ENCODE results near the gene MAGI3. TPM values are rescaled to one million over a fixed set of nuclear protein-coding genes. Genes with fewer than 3 reads are reported as not detected.
"Not testable (repeated sequence)": the region's sequence is repeated elsewhere in the genome, so short reads cannot be mapped to it uniquely, and the experiment has no call there.

MAGI3 gene
- total RNA-seq, 1 donor from 2014 or later, result 9.2 TPM

DNA sequence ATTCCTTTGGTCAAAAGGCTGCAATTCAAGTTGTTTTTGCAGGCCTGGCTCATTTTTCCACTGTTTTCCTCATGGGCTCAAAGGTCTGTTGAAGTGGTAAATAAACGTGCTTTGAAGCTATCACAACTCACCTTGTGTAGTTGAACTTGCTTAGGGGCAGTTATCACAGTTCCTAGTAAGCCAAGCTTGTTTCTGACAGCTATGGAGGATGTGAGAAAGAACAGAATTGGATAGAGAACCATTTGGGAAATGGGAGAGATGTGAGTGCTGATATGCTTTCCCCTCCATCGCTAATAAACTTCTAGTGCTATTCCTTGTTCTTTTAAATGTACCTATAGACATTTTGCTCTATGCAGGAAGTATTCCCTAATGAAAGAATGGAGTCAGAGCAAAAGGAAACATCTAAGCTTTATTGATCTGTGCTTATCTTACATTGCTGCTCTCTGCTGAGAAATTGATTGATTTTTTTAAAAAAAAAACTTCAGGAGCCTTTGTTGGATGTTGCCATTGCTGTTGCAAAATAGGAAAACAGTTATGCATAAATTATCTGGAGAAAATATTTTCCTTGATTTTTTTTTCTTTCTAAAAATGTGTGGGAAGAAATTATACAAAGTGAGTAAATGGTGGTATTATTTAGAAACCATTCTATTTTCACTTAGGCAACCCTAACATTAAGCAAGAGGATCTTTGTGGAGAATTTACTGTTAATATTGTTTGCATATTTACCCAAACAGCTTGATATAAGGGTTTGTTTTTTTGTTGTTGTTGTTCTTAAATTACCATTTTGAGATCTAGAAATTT is 118.2 kb downstream of the MAGI3 start:
- DNase-seq (ENCODE audit: extremely low read depth, low read depth, low spot score), result no peak

DNA sequence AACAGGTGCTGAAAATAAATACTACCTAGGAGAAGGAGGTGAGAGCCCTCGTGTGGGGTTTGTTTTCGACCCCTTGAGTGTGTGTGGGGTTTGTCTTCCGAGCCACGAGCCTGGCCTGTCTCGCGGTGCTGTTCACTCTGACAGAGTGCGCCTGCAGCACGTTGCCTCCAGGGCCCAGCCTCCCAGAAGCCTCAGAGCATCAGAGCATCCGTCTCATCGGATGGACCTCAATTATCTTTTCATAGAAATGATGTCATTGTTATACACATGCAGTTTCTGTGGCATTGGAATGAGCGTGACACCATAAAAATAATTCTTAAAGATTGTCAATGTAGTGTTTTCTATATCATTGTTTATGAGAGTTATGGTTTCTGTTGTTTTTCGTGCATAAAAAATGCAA is 119.5 kb downstream of the MAGI3 start:
- not testable (repeated sequence) for DNase-seq (ENCODE audit: extremely low read depth, low read depth, low spot score)

GRCh38 chr1:113511269-113511668 is 121.0 kb downstream of the MAGI3 start:
- no peak for DNase-seq (ENCODE audit: extremely low read depth, low read depth, low spot score)

GRCh38 chr1:113515498-113515897 is 125.2 kb downstream of the MAGI3 start:
- no peak for DNase-seq (ENCODE audit: extremely low read depth, low read depth, low spot score)

- DNase-seq (ENCODE audit: extremely low read depth, low read depth, low spot score), result no peak
Observed at GRCh38 chr1:113517346-113517745, 127.0 kb downstream of the MAGI3 start.

- no peak for DNase-seq (ENCODE audit: extremely low read depth, low read depth, low spot score)
Observed at GRCh38 chr1:113517983-113518382, 127.7 kb downstream of the MAGI3 start.

DNA sequence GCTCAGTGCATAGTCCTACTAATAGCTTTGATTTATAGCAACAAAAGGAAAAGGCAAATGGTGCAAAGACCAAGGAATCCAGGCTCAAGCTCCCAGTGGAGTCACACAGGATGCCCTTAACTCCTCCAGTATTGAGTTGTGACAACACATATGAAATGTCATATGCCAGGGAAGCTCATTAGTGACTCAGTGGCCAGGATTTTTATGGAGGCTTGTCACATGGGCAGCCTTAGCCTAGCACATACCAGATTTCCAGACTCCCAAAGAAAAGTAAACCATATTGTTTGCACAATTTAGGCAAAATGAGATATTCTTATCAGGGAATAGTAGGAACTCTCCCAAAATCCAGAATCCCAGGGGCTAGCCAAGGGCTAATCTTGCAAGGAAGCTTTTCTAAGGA is 129.2 kb downstream of the MAGI3 start:
- no peak for DNase-seq (ENCODE audit: extremely low read depth, low read depth, low spot score)

GRCh38 chr1:113530021-113530420 is 139.7 kb downstream of the MAGI3 start:
- peak; percentile 16 for DNase-seq (ENCODE audit: extremely low read depth, low read depth, low spot score)

GRCh38 chr1:113531321-113531720 is 141.0 kb downstream of the MAGI3 start:
- no peak for DNase-seq (ENCODE audit: extremely low read depth, low read depth, low spot score)

- DNase-seq (ENCODE audit: extremely low read depth, low read depth, low spot score), result no peak
Observed at GRCh38 chr1:113533061-113533460, 142.7 kb downstream of the MAGI3 start.

DNA sequence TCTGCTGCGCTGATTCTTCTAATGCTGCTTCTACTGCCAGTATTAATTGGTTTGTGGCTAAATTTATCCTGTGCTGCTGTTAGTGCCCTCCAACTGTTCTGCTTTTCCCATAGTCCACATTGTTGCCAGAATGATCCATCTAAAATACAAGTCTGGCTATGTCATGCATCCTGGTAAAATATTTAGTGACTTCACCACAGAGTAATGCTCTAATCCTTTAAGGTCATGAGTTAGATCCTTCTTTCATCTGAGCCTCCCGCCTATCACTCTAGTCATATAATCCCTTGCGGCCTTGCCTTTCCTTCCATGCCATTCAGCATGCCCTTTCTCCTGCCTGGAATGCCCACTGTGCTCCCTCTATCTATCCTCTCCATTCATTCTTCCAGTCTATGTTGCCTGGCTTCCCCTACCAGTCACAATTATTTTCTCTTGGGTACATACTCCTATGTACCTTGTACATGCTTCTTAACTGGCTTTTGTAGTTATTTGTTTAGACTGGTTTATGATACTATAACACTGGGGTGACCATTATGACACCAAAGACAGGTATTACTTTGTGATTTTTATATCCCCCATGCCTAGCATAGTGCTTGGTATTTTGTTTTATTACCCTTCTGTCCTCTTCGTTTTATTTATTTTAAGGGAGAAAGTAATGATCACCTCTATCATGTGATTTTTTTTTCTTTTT is 144.0 kb downstream of the MAGI3 start:
- DNase-seq (ENCODE audit: extremely low read depth, low read depth, low spot score), result no peak

GRCh38 chr1:113534875-113535274 is 144.6 kb downstream of the MAGI3 start:
- no peak for DNase-seq (ENCODE audit: extremely low read depth, low read depth, low spot score)

DNA sequence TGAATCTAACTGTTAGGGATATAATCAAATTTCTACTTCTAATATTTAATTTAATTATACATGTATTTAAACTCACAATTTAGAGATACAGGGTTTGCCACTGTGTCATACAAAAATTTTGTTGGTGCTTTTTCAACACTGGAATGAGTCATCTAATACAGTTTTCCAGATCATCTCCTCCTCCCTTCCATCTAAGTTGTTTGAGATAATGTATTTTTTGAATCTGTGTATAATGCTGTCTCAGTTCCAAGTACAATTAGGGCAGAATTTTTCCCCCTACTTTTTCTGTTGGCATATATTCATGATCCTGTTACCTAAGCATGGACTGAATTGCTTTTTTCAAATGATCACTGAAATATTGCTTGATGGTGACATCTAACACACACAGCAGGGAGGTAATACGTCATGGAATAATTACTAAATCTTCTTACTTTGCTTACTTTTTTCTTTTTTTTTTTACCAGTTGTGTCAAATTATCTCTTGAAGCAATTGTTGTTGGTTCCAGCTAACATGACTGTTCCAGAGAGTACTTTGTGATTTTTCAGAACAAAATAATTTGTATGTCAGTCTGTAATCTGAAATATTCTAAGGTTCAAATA is 146.0 kb downstream of the MAGI3 start:
- DNase-seq (ENCODE audit: extremely low read depth, low read depth, low spot score), result no peak

DNA sequence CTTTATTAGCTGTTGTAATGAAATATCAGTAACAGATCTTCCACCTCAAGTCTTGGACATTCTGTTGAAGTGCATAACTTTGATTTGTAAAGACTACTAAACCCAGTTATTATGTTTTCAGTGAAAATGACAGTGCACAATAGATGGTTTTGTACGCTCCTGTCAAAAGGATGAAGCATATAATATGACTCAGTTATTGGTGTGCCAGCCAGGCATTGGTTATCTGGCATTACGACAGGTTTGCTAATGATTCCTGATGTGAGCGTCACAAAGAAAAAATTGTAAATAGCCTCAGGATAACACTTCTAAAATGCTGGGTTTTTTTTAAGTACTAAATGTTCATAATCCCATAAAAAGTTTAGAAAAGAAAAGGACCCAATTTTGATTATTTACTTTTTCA is 147.9 kb downstream of the MAGI3 start:
- no peak for DNase-seq (ENCODE audit: extremely low read depth, low read depth, low spot score)

DNA sequence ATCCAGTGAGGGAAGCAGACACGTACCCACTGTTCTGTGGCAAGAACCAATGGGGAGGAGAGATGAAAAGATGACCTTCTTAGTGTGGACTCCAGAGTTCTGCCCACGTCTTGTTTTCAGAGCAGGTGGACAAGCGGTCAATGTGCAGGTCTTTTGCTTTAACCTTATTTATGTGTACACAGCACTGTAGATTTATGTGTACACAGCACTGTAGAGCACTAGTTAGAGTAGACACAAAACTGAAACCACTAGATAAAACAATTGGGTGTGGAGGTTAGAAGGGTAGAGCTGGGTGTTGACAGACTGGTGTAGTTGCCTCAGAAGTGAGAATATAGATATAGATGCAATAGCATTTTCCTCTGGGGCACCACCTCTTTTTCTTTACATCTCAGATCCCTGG is 150.0 kb downstream of the MAGI3 start:
- DNase-seq (ENCODE audit: extremely low read depth, low read depth, low spot score), result no peak

GRCh38 chr1:113541106-113541505 is 150.8 kb downstream of the MAGI3 start:
- no peak for DNase-seq (ENCODE audit: extremely low read depth, low read depth, low spot score)

- no peak for DNase-seq (ENCODE audit: extremely low read depth, low read depth, low spot score)
Observed at GRCh38 chr1:113542221-113542701, 151.9 kb downstream of the MAGI3 start.

GRCh38 chr1:113543110-113543509 is 152.8 kb downstream of the MAGI3 start:
- no peak for DNase-seq (ENCODE audit: extremely low read depth, low read depth, low spot score)

DNA sequence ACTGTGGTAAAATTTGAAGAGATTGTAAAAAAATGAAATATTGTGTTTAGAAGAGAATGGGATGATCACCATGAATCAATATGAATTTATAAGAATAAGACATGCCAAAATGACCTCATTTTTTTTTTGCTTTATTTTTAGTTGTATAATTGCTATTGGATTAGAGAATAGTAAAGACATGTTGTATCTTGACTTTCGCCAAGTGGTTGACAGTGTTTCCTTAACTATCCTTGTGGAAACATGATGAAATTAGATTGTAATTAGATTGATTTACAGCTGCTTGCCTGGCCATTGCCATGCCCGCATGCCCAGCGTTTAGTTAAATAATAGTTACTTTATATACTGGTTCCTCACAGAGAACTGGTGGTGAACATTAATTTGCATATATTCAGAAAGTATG is 154.9 kb downstream of the MAGI3 start:
- no peak for DNase-seq (ENCODE audit: extremely low read depth, low read depth, low spot score)

DNA sequence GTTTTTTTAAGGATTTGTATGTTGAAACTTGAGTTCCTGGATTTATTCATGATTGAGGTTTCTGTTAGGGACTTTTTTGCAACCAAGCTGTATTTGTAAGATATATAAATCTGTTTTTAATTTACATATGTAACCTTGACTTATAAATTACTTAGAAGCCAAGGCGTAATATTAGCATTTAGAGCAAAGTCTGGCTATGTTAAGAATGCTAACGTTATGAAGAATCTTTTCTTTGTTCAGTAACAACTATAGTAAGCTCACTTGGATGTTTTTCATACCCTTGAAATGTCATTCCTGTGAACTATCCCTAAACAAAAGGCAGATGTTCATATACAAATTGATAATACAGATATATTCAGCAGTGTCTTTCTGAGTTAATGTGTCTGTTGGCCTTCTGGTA is 155.3 kb downstream of the MAGI3 start:
- no peak for DNase-seq (ENCODE audit: extremely low read depth, low read depth, low spot score)

DNA sequence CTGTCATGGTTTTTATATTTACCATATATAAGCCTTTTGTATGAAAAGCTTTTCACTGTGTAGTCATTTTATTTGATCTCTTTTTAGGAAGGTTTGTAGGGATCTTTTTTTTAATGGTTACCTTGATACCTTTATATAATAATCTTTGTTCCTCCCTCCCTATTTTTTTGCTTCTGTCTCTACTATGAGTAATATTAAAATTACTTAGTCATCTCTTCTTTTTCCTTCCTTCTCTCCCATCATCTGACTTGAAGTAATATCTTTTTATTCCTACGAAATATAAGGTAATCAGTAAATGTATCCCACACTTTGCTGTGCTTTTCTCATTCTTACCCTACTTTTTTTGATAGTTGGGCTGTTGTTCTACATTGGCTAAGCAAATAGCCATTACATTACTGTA is 161.4 kb downstream of the MAGI3 start:
- no peak for DNase-seq (ENCODE audit: extremely low read depth, low read depth, low spot score)

- no peak for DNase-seq (ENCODE audit: extremely low read depth, low read depth, low spot score)
Observed at GRCh38 chr1:113552244-113552643, 161.9 kb downstream of the MAGI3 start.

All from glomerular endothelial cell (primary cell).